ENCODE results near the gene HIPK2. TPM values are rescaled to one million over a fixed set of nuclear protein-coding genes. Genes with fewer than 3 reads are reported as not detected.

HIPK2 gene
- total RNA-seq, 6 experiments from 2014 or later, result 48.5 to 68.0 (median 59.6) TPM

DNA sequence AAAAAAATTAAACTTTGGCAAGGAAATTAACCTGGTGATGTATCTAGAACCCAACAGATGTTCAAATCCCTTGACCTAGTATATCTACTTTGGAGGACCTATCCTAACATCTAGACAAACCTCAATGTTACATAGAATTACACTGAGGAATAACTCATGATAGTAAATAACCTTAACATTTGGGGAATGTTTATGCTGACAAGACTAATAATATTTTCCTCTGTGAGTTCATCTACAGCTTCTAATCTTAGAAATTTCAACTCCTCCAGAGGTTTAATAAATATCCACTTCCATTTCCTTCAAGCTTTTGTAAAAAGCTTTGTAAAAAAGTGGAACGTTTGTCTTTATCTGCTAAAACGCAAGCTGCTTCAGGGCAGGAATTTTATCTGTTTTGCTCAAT is 12.7 kb downstream of the HIPK2 start:
- WGBS (ENCODE audit: insufficient coverage, low coverage, low lambda C conversion rate, missing lambda C conversion rate), result 39% methylated on average over 2 of the region's 2 CpGs
- intact Hi-C loops (cut with DNase I), result no loop called here

DNA sequence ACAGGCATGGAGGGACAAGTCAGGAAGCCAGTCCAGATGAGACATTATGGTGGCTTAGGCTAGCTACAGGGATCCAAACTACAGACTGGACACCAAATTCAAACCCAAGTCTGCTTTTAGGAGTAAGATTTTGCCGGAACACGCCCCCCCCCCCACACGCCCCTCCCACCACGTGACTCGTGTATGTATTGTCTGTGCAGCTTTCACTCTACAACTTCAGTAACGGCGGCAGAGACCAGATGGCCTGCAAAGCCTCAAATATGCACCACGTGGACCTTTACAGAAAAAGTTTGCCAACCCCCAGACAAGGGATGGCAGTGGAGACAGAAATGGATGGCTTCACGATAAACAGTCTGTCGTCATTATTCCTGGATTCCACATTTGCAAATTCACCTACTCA is 14.5 kb downstream of the HIPK2 start:
- no peaks in the 10 kb centered on the region for H3K36me3 ChIP-seq
- H3K9me3 ChIP-seq, result no peaks in the 10 kb centered on the region
- no peak overlapping the region for H3K4me3 ChIP-seq
- TF ChIP-seq POLR2A (IDR thresholded peaks at IDR 0.05), result no peak
- TF ChIP-seq, protein P1, sequence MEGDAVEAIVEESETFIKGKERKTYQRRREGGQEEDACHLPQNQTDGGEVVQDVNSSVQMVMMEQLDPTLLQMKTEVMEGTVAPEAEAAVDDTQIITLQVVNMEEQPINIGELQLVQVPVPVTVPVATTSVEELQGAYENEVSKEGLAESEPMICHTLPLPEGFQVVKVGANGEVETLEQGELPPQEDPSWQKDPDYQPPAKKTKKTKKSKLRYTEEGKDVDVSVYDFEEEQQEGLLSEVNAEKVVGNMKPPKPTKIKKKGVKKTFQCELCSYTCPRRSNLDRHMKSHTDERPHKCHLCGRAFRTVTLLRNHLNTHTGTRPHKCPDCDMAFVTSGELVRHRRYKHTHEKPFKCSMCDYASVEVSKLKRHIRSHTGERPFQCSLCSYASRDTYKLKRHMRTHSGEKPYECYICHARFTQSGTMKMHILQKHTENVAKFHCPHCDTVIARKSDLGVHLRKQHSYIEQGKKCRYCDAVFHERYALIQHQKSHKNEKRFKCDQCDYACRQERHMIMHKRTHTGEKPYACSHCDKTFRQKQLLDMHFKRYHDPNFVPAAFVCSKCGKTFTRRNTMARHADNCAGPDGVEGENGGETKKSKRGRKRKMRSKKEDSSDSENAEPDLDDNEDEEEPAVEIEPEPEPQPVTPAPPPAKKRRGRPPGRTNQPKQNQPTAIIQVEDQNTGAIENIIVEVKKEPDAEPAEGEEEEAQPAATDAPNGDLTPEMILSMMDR (IDR thresholded peaks at IDR 0.05), result no peak
- intact Hi-C loops (cut with DNase I), result no loop called here
- no peaks in the 10 kb centered on the region for H3K27me3 ChIP-seq
- peaks cover 0 to 43% (median 8%) of the 10 kb centered on the region in 4 donors for H3K4me1 ChIP-seq
- no peak for ATAC-seq
- no peak overlapping the region for H3K27ac ChIP-seq
- DNase-seq, result no peak
- WGBS (ENCODE audit: insufficient coverage, low coverage, low lambda C conversion rate, missing lambda C conversion rate), result 88% methylated on average over 5 of the region's 10 CpGs

More for the DNA sequence above, 12.7 kb downstream of the HIPK2 start:
- no peak overlapping the region for H3K27ac ChIP-seq
- no peak for DNase-seq
- TF ChIP-seq, protein P1 (IDR thresholded peaks at IDR 0.05), result no peak
- no peak for TF ChIP-seq POLR2A (IDR thresholded peaks at IDR 0.05)
- H3K4me1 ChIP-seq, result peaks cover 0 to 49% (median 12%) of the 10 kb centered on the region in 4 donors
- H3K9me3 ChIP-seq, result no peaks in the 10 kb centered on the region
- no peaks in the 10 kb centered on the region for H3K36me3 ChIP-seq
- H3K27me3 ChIP-seq, result no peaks in the 10 kb centered on the region
- no peak overlapping the region for H3K4me3 ChIP-seq
- no peak for ATAC-seq

DNA sequence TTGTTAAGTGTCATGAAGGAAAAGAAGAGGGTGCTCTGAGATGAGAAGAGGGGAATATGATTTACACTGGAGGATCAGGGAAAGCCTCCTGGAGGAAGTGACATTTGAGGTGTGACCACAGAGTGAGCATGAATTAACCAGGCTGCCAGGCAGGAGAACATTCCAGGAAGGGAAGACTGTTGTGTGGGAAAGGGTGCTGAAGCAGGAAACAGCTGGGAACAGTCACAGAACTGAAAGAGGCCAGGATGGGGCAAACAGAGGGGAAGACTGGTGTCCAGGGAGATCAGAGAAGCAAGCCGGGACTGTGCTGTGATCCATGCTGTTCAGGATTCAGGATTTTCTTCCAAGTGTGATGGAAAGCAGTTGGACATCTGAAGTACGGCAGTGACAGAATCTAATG is 14.9 kb downstream of the HIPK2 start:
- 84% methylated on average over 2 of the region's 2 CpGs for WGBS (ENCODE audit: insufficient coverage, low coverage, low lambda C conversion rate, missing lambda C conversion rate)
- DNase-seq (no peak), ATAC-seq (peak; percentile 3 to 47 (median 25))

DNA sequence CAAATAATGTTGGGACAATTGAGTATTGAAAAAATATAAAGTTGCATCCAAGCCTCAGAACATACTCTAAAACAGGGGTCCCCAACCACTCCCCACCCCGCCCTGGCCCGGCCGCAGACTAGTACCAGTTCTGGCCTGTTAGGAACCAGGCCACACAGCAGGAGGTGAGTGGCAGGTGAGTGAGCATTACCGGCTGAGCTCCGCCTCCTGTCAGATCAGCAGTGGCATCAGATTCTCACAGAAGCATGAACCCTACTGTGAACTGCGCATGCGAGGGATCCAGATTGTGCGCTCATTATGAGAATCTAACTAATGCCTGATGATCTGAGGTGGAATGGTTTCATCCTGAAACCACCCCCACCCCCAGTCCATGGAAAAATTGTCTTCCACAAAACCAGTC is 19.4 kb downstream of the HIPK2 start:
- H3K9me3 ChIP-seq, result no peaks in the 10 kb centered on the region
- peak overlapping the region in 1 of 3 donors; percentile 24 for H3K4me3 ChIP-seq
- TF ChIP-seq, protein P1 (IDR thresholded peaks at IDR 0.05), result no peak
- peak; percentile 25 for TF ChIP-seq POLR2A (IDR thresholded peaks at IDR 0.05)
- intact Hi-C loops (cut with DNase I), result no loop called here
- ATAC-seq (peak; percentile 69 to 77 (median 70)), DNase-seq (peak; percentile 78 to 88 (median 86))
- H3K27ac ChIP-seq, result peak overlapping the region; percentile 68 to 72 (median 69)
- H3K4me1 ChIP-seq, result peaks cover 0 to 70% (median 19%) of the 10 kb centered on the region in 4 donors
- no peaks in the 10 kb centered on the region for H3K36me3 ChIP-seq
- H3K27me3 ChIP-seq, result no peaks in the 10 kb centered on the region
- WGBS (ENCODE audit: insufficient coverage, low coverage, low lambda C conversion rate, missing lambda C conversion rate), result 30% methylated on average over 6 of the region's 8 CpGs

More for the DNA sequence above, 14.9 kb downstream of the HIPK2 start:
- intact Hi-C loops (cut with DNase I), result no loop called here
- Histone ChIP-seq H3K9me3 (no peaks in the 10 kb centered on the region), H3K27me3 (no peaks in the 10 kb centered on the region), H3K36me3 (no peaks in the 10 kb centered on the region), H3K4me1 (peaks cover 0 to 39% (median 6%) of the 10 kb centered on the region in 4 donors), H3K4me3 (no peak overlapping the region), H3K27ac (no peak overlapping the region)
- TF ChIP-seq POLR2A (IDR thresholded peaks at IDR 0.05), result no peak
- TF ChIP-seq, protein P1 (IDR thresholded peaks at IDR 0.05), result no peak
